HFF-Myc (cell line): ENCODE data around the gene EXOC3.
"Not testable (repeated sequence)": the region's sequence is repeated elsewhere in the genome, so short reads cannot be mapped to it uniquely, and the experiment has no call there.

ENCODE experiments used
- DNase-seq: peaks from one replicate; pipeline ENCODE4 v3.0.0-alpha.2; 2011; ENCODE audit warnings: low read depth; ENCODE audit errors: extremely low read depth
- H3K4me3 ChIP-seq: replicated peaks from 2 replicates; pipeline ENCODE4 v1.5.1; 2011; ENCODE audit warnings: low read depth, mild to moderate bottlenecking, control low read depth, low read length
- TF ChIP-seq, protein P1 (sequence below): IDR thresholded peaks from 2 replicates; pipeline ENCODE4 v1.5.1; 2012; ENCODE audit warnings: mild to moderate bottlenecking, low read depth, low read length, control low read depth; ENCODE audit errors: missing control alignments

EXOC3 gene

DNA sequence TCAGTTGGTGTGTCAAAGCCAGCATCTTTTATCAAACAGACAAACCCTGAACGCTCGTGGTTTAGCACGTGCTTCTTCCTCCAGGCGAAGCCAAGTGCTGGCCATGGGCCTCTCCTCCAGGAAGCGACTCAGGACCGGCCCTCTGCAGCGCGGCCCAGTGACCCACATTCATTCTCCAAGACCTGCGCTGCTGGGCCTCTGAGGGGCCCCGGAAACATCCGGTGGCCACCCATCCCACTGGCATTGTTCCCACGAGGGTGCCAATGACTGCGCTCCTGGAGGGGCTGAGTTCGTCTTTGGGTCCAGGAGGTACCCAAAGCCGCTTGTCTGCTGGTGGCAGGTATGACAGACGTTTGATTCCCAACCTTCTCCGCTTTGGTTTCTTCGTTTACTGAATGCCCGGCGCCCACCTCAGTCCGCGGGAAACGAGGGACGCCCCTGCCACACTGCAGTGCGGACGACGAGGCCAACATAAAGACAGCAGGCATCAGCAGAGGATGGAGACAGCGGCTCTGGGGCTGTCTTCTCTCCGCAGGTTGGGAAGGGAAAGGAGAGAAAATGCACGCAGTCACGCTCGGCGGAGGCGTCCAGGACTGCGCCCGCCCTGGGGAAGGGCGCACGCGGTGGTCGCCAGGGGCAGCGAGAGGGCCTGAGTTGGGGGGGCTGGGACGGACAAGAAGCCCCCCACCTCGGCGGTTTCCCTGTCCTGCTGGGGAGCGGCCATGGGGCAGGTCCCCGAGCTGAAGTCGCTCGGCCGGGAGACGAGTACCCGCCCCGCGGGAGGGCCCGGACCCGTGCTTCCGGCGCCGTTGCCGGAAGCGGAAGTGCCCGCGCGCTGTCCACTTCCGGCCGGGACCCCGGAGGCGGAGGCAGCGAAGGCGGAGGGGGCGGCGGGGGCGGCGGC lies at the start of gene EXOC3:
TSS of gene EXOC3 (plus strand) at position 842 of the 904 bp plus-strand sequence. CDS start 3,030 bp downstream, outside the sequence.
- peak within 1 kb of the TSS; percentile 99 for H3K4me3 ChIP-seq
- TF ChIP-seq, protein P1, sequence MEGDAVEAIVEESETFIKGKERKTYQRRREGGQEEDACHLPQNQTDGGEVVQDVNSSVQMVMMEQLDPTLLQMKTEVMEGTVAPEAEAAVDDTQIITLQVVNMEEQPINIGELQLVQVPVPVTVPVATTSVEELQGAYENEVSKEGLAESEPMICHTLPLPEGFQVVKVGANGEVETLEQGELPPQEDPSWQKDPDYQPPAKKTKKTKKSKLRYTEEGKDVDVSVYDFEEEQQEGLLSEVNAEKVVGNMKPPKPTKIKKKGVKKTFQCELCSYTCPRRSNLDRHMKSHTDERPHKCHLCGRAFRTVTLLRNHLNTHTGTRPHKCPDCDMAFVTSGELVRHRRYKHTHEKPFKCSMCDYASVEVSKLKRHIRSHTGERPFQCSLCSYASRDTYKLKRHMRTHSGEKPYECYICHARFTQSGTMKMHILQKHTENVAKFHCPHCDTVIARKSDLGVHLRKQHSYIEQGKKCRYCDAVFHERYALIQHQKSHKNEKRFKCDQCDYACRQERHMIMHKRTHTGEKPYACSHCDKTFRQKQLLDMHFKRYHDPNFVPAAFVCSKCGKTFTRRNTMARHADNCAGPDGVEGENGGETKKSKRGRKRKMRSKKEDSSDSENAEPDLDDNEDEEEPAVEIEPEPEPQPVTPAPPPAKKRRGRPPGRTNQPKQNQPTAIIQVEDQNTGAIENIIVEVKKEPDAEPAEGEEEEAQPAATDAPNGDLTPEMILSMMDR, result no peak
- DNase-seq, result no peak

- H3K4me3 ChIP-seq, result no peak overlapping the region
- TF ChIP-seq, protein P1, result no peak
- no peak for DNase-seq
Observed at GRCh38 chr5:393846-394275, 49.1 kb upstream of the EXOC3 start.

DNA sequence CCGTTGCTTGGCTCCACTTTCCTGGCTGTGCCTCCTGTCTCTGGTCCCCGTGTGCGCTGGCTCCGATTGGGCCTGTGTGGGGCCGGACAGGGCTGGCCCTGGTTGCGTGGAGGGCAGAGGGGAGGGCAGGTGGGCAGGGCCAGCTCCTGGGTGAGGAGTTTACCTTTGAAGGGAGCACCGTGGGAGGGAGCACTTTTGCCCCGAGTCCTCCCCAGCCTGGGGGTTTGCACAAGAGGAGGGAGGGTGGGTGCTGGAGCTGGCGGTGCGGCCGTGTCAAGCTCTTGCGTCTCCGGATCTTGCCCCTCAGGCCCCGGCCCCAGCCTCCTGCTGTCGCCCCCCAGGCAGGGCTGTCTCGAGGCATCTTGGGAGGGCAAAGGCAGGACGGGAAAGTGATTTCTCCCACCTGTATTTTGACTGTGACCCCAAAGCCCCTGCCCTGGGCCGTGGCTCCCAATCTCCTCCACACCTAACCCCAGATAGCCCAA lies 48.3 kb upstream of the EXOC3 start:
- TF ChIP-seq, protein P1, result no peak
- no peak overlapping the region for H3K4me3 ChIP-seq
- no peak for DNase-seq

DNA sequence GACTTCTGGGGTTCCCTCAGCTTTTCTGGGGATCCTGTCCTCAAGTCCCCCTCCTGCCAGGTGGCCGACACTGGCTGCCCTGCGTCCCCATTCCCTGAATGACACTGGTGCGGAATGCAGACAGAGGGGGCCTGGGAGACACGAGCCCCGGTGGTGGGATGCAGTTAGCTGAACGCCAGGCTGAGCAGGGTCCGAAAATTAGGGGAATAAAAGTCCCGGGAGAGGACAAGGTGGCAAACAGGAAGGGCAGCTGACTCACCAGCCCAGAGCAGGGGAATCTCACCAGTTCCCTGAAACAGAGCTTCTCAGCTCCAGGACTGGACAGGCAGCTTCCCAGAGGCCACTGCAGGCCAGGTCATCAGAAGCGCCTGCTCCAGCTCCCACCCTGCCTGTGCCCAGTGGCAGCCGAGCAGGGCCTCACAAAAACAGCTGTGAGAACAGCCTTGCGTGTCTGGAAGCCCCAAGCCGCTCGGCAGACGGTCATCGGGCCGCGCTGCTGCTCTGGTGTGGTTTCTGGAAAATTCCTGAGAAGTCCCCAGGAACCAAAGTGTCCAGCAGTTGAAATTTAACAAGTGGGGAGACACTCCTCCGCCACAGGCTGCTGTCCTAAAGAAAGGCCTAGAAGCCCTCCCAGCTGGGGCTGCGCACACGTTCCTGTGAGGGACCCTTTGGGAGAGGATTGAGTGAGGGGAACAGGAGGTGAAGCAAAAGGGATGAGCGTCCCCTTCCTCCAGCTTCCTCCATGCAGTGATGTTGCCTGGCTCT lies 47.6 kb upstream of the EXOC3 start:
- TF ChIP-seq, protein P1, result no peak
- peak; percentile 63 for DNase-seq
- no peak overlapping the region for H3K4me3 ChIP-seq

DNA sequence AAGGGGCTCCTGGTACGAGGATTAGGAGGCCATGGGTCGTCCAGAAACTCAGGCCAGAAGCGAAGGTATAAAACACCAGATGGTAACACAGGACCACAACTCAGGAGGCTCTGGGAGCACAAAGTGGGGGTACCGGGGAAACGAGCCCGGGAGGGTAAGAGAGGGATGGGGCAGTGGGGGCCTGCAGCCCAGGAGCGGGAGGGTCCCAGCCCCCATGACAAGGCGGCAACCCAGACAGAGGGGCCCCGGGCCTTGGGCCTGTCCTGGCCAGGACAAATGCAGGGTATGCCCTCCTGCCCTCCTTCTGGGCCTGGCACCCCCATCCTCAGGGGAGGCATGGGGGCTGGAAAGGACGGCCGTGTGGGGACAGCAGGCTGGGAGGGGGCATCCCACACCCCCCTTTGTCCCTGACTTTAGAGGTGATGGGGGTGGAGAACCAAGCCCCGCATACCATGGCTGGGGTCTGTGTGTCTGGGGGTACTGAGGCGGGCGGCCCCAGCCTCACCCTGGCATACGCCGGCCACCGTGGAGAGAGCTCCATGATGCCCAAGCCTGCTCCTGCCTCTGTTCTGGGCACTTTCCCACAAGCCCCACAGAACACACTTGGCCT lies 47.0 kb upstream of the EXOC3 start:
- DNase-seq, result no peak
- TF ChIP-seq, protein P1, result no peak
- no peak overlapping the region for H3K4me3 ChIP-seq

DNA sequence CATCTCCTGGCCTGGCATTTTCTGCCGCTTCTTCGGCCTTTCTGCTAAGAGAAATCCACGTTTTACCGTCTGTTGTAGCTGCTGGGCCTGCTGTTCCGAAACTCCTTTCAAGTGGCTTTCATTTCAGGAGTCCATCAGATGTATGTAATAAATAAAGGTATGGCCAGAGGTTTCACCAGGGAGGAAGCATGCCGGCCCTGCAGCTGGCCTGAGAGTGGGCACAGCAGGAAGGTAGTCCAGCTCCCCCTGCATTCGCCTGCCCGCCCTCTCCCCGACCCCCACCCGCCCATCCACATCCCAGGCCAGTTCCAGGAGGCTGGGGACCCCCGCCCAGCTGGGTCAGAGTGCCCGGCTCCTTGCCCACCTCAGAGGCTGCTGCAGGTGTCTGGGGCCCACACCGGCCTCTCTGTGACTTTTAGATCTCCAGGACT lies 46.4 kb upstream of the EXOC3 start:
- TF ChIP-seq, protein P1, result no peak
- H3K4me3 ChIP-seq, result no peak overlapping the region
- DNase-seq, result no peak

DNA sequence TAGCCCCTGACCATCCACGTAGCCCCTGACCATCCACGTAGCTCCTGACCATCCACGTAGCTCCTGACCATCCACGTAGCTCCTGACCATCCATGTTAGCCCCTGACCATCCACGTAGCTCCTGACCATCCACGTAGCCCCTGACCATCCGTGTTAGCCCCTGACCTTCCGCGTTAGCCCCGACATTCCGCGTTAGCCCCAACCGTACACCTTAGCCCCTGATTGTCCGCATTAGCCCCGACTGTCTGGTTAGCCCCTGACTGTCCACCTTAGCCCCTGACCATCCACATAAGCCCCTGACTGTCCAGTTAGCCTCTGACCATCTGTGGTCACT lies 44.9 kb upstream of the EXOC3 start:
- H3K4me3 ChIP-seq, DNase-seq: not testable (repeated sequence)
